Stomach smooth muscle (tissue), 2 donors: ENCODE results near the gene GTSE1.

Experiments
- H3K27ac ChIP-seq: one replicate; pipeline ENCODE4 v1.7.0; 2013; ENCODE audit warnings: mild to moderate bottlenecking, low read length, inconsistent platforms
- H3K27me3 ChIP-seq, 2 donors: one replicate each; pipeline ENCODE4 v1.7.0; 2013; ENCODE audit warnings: low read length in 2 of 2; ENCODE audit not compliant: insufficient read depth in 2 of 2, control insufficient read depth in 1 of 2
- H3K36me3 ChIP-seq, 2 donors: one replicate each; pipeline ENCODE4 v1.7.0; 2013; ENCODE audit warnings: low read length in 2 of 2; ENCODE audit not compliant: control insufficient read depth in 2 of 2, insufficient read depth in 2 of 2
- H3K4me1 ChIP-seq: one replicate; pipeline ENCODE4 v1.7.0; 2013; ENCODE audit warnings: low read length; ENCODE audit not compliant: control insufficient read depth, insufficient read depth
- H3K4me3 ChIP-seq, 2 donors: one replicate each; pipeline ENCODE4 v1.7.0; 2013; ENCODE audit warnings: low read length in 2 of 2
- H3K9ac ChIP-seq, 2 donors: one replicate each; pipeline ENCODE4 v1.7.0; 2013; ENCODE audit warnings: low read length in 2 of 2, mild to moderate bottlenecking in 1 of 2
- H3K9me3 ChIP-seq, 2 donors: one replicate each; pipeline ENCODE4 v1.7.0; 2013; ENCODE audit warnings: low read length in 2 of 2; ENCODE audit not compliant: control insufficient read depth in 2 of 2
- donor health status: healthy.
- donor health status: Pancreatic carcinoma.

Gene GTSE1

GRCh38 chr22:46347646-46348045 lies 51.0 kb downstream of the GTSE1 start:
- Histone ChIP-seq H3K27me3 (no peaks in the 10 kb centered on the region), H3K27ac (no peak overlapping the region), H3K9ac (no peak overlapping the region), H3K4me3 (no peak overlapping the region), H3K4me1 (peaks cover 3% of the 10 kb centered on the region), H3K36me3 (peaks cover 55 to 74% of the 10 kb centered on the region in 2 donors), H3K9me3 (no peaks in the 10 kb centered on the region)

DNA sequence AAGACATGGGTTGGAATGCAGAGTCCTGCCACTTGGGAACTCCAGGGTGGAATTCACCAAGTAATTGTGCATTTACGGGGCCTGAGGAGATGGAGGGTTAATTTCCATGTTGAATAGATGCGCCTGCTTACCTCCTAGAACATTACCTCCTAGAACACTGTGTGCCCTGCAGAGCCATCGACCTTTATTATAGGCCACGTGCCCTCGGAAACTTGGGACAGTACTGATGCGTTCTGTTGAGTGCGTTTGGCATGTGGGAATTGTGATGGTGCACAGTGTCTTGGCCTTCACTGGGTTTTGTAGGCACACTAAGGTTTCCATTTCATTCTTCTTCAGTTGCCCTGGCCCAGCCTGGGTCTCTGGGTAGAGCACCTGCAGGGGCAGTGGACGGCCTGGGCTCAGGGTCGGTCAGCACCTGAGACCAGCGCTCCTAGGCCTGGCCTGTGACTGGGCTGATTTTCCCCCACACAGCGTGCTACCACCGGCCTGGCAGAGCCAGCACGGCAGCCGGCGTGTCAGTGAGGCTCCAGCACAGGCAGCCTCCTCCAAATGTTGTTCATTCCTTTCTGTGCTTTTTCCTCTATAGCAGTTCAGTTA lies 51.5 kb downstream of the GTSE1 start:
- no peak overlapping the region for H3K27ac ChIP-seq
- H3K4me3 ChIP-seq: no peak overlapping the region
- H3K9ac ChIP-seq: no peak overlapping the region
- peaks cover 60 to 75% of the 10 kb centered on the region in 2 donors for H3K36me3 ChIP-seq
- peaks cover 3% of the 10 kb centered on the region for H3K4me1 ChIP-seq
- no peaks in the 10 kb centered on the region for H3K27me3 ChIP-seq
- H3K9me3 ChIP-seq: no peaks in the 10 kb centered on the region

- Histone ChIP-seq H3K9me3 (no peaks in the 10 kb centered on the region), H3K9ac (no peak overlapping the region), H3K27ac (no peak overlapping the region), H3K4me1 (peaks cover 3% of the 10 kb centered on the region), H3K27me3 (no peaks in the 10 kb centered on the region), H3K4me3 (no peak overlapping the region), H3K36me3 (peaks cover 56 to 78% of the 10 kb centered on the region in 2 donors)
Measured at GRCh38 chr22:46349238-46349637, 52.6 kb downstream of the GTSE1 start.

GRCh38 chr22:46349681-46350080 lies 53.0 kb downstream of the GTSE1 start:
- Histone ChIP-seq H3K4me1 (peaks cover 3% of the 10 kb centered on the region), H3K36me3 (peaks cover 58 to 76% of the 10 kb centered on the region in 2 donors), H3K27ac (no peak overlapping the region), H3K27me3 (no peaks in the 10 kb centered on the region), H3K9me3 (no peaks in the 10 kb centered on the region), H3K9ac (no peak overlapping the region), H3K4me3 (no peak overlapping the region)

GRCh38 chr22:46350121-46350520 lies 53.5 kb downstream of the GTSE1 start:
- Histone ChIP-seq H3K4me3 (no peak overlapping the region), H3K27me3 (no peaks in the 10 kb centered on the region), H3K36me3 (peaks cover 58 to 71% of the 10 kb centered on the region in 2 donors), H3K27ac (no peak overlapping the region), H3K9me3 (no peaks in the 10 kb centered on the region), H3K4me1 (peaks cover 3% of the 10 kb centered on the region), H3K9ac (no peak overlapping the region)

GRCh38 chr22:46350646-46351045 lies 54.0 kb downstream of the GTSE1 start:
- H3K4me3 ChIP-seq: no peak overlapping the region
- no peaks in the 10 kb centered on the region for H3K9me3 ChIP-seq
- H3K4me1 ChIP-seq: peaks cover 3% of the 10 kb centered on the region
- H3K9ac ChIP-seq: no peak overlapping the region
- no peak overlapping the region for H3K27ac ChIP-seq
- H3K27me3 ChIP-seq: no peaks in the 10 kb centered on the region
- H3K36me3 ChIP-seq: peaks cover 56 to 69% of the 10 kb centered on the region in 2 donors

DNA sequence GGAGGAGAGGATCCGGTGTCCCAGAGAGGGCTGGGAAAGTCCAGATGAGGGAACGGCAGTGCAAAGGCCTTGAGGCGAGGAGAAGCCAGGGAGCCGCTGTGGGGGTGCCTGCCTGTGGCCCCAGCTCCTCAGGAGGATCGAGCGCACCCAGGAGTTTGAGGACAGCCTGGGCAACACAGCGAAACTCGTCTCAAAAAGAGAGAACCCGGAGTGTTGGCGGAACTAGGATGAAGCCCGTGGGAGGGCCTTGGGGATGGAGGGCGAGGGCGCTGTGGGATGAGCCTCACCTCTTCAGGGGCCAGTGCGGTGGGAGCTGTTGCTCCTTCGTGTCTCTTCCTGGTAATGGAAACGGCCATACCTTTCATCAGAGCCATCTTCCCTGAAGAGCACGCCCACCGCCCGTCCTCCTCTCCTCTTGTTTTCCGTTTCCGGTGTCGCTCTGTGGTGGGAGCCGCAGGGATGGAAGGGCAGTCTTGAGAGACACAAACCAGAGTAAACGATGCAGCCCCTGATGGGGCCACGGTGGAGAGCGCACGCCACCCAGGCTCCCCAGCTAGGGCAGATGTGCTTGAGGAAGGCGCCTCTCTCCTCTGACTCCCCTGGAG lies 54.6 kb downstream of the GTSE1 start:
- Histone ChIP-seq H3K36me3 (peaks cover 51 to 65% of the 10 kb centered on the region in 2 donors), H3K4me3 (no peak overlapping the region), H3K9me3 (no peaks in the 10 kb centered on the region), H3K9ac (no peak overlapping the region), H3K4me1 (peaks cover 3% of the 10 kb centered on the region), H3K27ac (no peak overlapping the region), H3K27me3 (no peaks in the 10 kb centered on the region)

DNA sequence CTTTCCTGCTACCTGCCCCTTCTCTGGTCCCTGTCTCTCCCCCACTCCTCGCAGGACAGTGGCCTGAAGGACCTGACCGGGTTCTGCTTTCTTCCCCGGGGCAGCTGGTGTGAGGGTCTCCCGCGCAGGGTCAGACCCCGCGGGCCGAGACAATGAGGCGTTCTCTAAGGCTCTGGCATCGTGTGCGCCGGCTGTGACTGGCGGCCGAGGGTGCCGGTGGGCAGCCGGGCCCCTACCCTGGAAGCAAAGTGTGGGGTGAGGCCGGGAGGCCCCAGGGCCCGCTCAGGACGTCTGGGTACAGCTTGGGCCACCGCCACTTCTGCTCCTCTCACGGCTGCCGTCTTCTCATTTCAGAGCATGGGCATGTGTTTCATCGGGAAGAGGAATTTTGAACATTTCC lies 55.1 kb downstream of the GTSE1 start:
- Histone ChIP-seq H3K36me3 (peaks cover 48 to 64% of the 10 kb centered on the region in 2 donors), H3K4me1 (peaks cover 3% of the 10 kb centered on the region), H3K27me3 (no peaks in the 10 kb centered on the region), H3K9ac (no peak overlapping the region), H3K27ac (no peak overlapping the region), H3K4me3 (no peak overlapping the region), H3K9me3 (no peaks in the 10 kb centered on the region)

DNA sequence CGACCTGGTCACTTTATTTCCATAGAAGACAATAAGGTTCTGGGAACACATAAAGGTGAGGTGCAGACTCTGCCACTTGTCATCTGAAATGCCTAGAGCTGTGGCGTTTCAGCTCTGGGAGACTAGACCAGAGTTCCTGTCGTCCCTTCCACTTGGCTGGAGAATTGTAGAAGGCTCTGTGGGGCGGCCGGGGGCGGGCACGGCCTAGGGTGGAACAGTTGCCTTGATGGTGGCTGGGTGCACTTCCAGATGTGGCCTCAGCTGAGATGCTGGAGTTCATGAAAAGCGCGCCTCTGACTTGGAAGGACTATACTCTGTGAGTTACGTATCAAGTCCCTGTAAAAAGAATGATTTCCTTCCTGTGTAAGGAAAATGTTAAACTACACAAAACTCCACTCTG lies 55.6 kb downstream of the GTSE1 start:
- peaks cover 3% of the 10 kb centered on the region for H3K4me1 ChIP-seq
- H3K4me3 ChIP-seq: no peak overlapping the region
- H3K9me3 ChIP-seq: no peaks in the 10 kb centered on the region
- no peak overlapping the region for H3K9ac ChIP-seq
- no peaks in the 10 kb centered on the region for H3K27me3 ChIP-seq
- peaks cover 45 to 63% of the 10 kb centered on the region in 2 donors for H3K36me3 ChIP-seq
- no peak overlapping the region for H3K27ac ChIP-seq

- H3K9me3 ChIP-seq: no peaks in the 10 kb centered on the region
- no peak overlapping the region for H3K9ac ChIP-seq
- peaks cover 42 to 59% of the 10 kb centered on the region in 2 donors for H3K36me3 ChIP-seq
- no peak overlapping the region for H3K27ac ChIP-seq
- peaks cover 3% of the 10 kb centered on the region for H3K4me1 ChIP-seq
- no peak overlapping the region for H3K4me3 ChIP-seq
- no peaks in the 10 kb centered on the region for H3K27me3 ChIP-seq
Measured at GRCh38 chr22:46352691-46353386, 56.2 kb downstream of the GTSE1 start.
